Measurements from ENCODE around the gene SLC1A3.

SLC1A3 gene

GRCh38 chr5:36590513-36591286, 15.7 kb upstream of the SLC1A3 start:
- no peaks in the 10 kb centered on the region for H3K79me2 ChIP-seq (ENCODE audit: low read length)
- no peak overlapping the region for H3K9ac ChIP-seq (ENCODE audit: low read length)
- H3K4me2 ChIP-seq (ENCODE audit: low read depth, low read length) = no peak overlapping the region
- no peaks in the 10 kb centered on the region for H3K4me1 ChIP-seq (ENCODE audit: low read length)
- no peaks in the 10 kb centered on the region for H3K27me3 ChIP-seq (replicated peaks; ENCODE audit: insufficient read depth, low read length)
- H3K9me3 ChIP-seq (replicated peaks; ENCODE audit: insufficient read depth, low read length) = no peaks in the 10 kb centered on the region
- DNase-seq = no peak
- no peak overlapping the region for H3K27ac ChIP-seq (ENCODE audit: low read length)
- no peak overlapping the region for H3K4me3 ChIP-seq (ENCODE audit: low read length)
- no peaks in the 10 kb centered on the region for H3K9me2 ChIP-seq (replicated peaks; ENCODE audit: insufficient read depth, low read length)
- no peaks in the 10 kb centered on the region for H3F3A ChIP-seq (ENCODE audit: insufficient read depth, low read length)
- TF ChIP-seq EZH2 (optimal IDR thresholded peaks at IDR 0.05; ENCODE audit: low read depth, low read length) (no peak), EZH2phosphoT487 (IDR thresholded peaks at IDR 0.05; ENCODE audit: low read length) (no peak)
- TF ChIP-seq, protein P1, sequence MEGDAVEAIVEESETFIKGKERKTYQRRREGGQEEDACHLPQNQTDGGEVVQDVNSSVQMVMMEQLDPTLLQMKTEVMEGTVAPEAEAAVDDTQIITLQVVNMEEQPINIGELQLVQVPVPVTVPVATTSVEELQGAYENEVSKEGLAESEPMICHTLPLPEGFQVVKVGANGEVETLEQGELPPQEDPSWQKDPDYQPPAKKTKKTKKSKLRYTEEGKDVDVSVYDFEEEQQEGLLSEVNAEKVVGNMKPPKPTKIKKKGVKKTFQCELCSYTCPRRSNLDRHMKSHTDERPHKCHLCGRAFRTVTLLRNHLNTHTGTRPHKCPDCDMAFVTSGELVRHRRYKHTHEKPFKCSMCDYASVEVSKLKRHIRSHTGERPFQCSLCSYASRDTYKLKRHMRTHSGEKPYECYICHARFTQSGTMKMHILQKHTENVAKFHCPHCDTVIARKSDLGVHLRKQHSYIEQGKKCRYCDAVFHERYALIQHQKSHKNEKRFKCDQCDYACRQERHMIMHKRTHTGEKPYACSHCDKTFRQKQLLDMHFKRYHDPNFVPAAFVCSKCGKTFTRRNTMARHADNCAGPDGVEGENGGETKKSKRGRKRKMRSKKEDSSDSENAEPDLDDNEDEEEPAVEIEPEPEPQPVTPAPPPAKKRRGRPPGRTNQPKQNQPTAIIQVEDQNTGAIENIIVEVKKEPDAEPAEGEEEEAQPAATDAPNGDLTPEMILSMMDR (IDR thresholded peaks at IDR 0.05; ENCODE audit: low read length) = no peak
- H2AFZ ChIP-seq (ENCODE audit: low read length) = no peak overlapping the region
- H4K20me1 ChIP-seq (ENCODE audit: insufficient read depth, low read length) = no peaks in the 10 kb centered on the region
- no peaks in the 10 kb centered on the region for H3K36me3 ChIP-seq (replicated peaks; ENCODE audit: insufficient read depth, low read length)

GRCh38 chr5:36593867-36594266, 12.5 kb upstream of the SLC1A3 start:
- Histone ChIP-seq H3K4me2 (ENCODE audit: low read depth, low read length) (no peak overlapping the region), H3K9me2 (replicated peaks; ENCODE audit: insufficient read depth, low read length) (no peaks in the 10 kb centered on the region), H3K27ac (ENCODE audit: low read length) (no peak overlapping the region), H3K4me3 (ENCODE audit: low read length) (no peak overlapping the region), H3K9me3 (replicated peaks; ENCODE audit: insufficient read depth, low read length) (no peaks in the 10 kb centered on the region), H3F3A (ENCODE audit: insufficient read depth, low read length) (no peaks in the 10 kb centered on the region), H3K79me2 (ENCODE audit: low read length) (no peaks in the 10 kb centered on the region), H4K20me1 (ENCODE audit: insufficient read depth, low read length) (no peaks in the 10 kb centered on the region), H3K4me1 (ENCODE audit: low read length) (no peaks in the 10 kb centered on the region), H3K9ac (ENCODE audit: low read length) (no peak overlapping the region), H3K36me3 (replicated peaks; ENCODE audit: insufficient read depth, low read length) (no peaks in the 10 kb centered on the region), H3K27me3 (replicated peaks; ENCODE audit: insufficient read depth, low read length) (no peaks in the 10 kb centered on the region), H2AFZ (ENCODE audit: low read length) (no peak overlapping the region)
- DNase-seq = no peak
- no peak for TF ChIP-seq EZH2 (optimal IDR thresholded peaks at IDR 0.05; ENCODE audit: low read depth, low read length)

DNA sequence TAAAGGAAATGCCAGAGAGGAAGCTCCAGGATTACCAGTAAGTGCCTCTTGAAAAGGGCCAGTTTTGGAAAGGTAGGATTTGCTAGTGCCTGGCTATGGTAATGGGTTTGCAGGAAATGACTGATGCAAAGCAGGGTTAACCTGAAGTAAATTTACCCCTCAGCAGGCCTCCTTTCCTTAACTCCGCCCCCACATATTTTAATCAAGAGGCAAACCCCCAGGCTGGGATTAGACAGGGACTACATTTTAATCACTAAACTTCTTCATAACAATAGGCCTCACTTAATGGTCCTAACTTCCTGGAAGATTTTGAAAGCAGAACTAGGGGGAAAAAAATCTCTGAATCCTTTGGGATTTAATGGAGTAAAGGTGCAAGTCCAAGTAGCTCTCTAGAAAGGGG, 10.2 kb upstream of the SLC1A3 start:
- no peaks in the 10 kb centered on the region for H3K79me2 ChIP-seq (ENCODE audit: low read length)
- H3K4me2 ChIP-seq (ENCODE audit: low read depth, low read length) = no peak overlapping the region
- H3K27me3 ChIP-seq (replicated peaks; ENCODE audit: insufficient read depth, low read length) = no peaks in the 10 kb centered on the region
- TF ChIP-seq EZH2 (optimal IDR thresholded peaks at IDR 0.05; ENCODE audit: low read depth, low read length) (no peak), EZH2phosphoT487 (IDR thresholded peaks at IDR 0.05; ENCODE audit: low read length) (no peak)
- TF ChIP-seq, protein P1 (IDR thresholded peaks at IDR 0.05; ENCODE audit: low read length) = no peak
- H3K4me3 ChIP-seq (ENCODE audit: low read length) = no peak overlapping the region
- H4K20me1 ChIP-seq (ENCODE audit: insufficient read depth, low read length) = no peaks in the 10 kb centered on the region
- no peak overlapping the region for H3K9ac ChIP-seq (ENCODE audit: low read length)
- DNase-seq = no peak
- H3K9me2 ChIP-seq (replicated peaks; ENCODE audit: insufficient read depth, low read length) = no peaks in the 10 kb centered on the region
- no peaks in the 10 kb centered on the region for H3K9me3 ChIP-seq (replicated peaks; ENCODE audit: insufficient read depth, low read length)
- no peak overlapping the region for H2AFZ ChIP-seq (ENCODE audit: low read length)
- no peaks in the 10 kb centered on the region for H3K36me3 ChIP-seq (replicated peaks; ENCODE audit: insufficient read depth, low read length)
- H3K4me1 ChIP-seq (ENCODE audit: low read length) = no peaks in the 10 kb centered on the region
- no peaks in the 10 kb centered on the region for H3F3A ChIP-seq (ENCODE audit: insufficient read depth, low read length)
- H3K27ac ChIP-seq (ENCODE audit: low read length) = no peak overlapping the region

- H3K9me3 ChIP-seq (replicated peaks; ENCODE audit: insufficient read depth, low read length) = no peaks in the 10 kb centered on the region
- H3F3A ChIP-seq (ENCODE audit: insufficient read depth, low read length) = no peaks in the 10 kb centered on the region
- no peak overlapping the region for H2AFZ ChIP-seq (ENCODE audit: low read length)
- H4K20me1 ChIP-seq (ENCODE audit: insufficient read depth, low read length) = no peaks in the 10 kb centered on the region
- H3K9me2 ChIP-seq (replicated peaks; ENCODE audit: insufficient read depth, low read length) = no peaks in the 10 kb centered on the region
- no peaks in the 10 kb centered on the region for H3K36me3 ChIP-seq (replicated peaks; ENCODE audit: insufficient read depth, low read length)
- no peak overlapping the region for H3K4me2 ChIP-seq (ENCODE audit: low read depth, low read length)
- no peaks in the 10 kb centered on the region for H3K27me3 ChIP-seq (replicated peaks; ENCODE audit: insufficient read depth, low read length)
- H3K79me2 ChIP-seq (ENCODE audit: low read length) = no peaks in the 10 kb centered on the region
- no peak overlapping the region for H3K27ac ChIP-seq (ENCODE audit: low read length)
- no peak for TF ChIP-seq EZH2phosphoT487 (IDR thresholded peaks at IDR 0.05; ENCODE audit: low read length)
- TF ChIP-seq, protein P1 (IDR thresholded peaks at IDR 0.05; ENCODE audit: low read length) = no peak
- no peak for TF ChIP-seq EZH2 (optimal IDR thresholded peaks at IDR 0.05; ENCODE audit: low read depth, low read length)
- no peak overlapping the region for H3K4me3 ChIP-seq (ENCODE audit: low read length)
- no peaks in the 10 kb centered on the region for H3K4me1 ChIP-seq (ENCODE audit: low read length)
- no peak for DNase-seq
- no peak overlapping the region for H3K9ac ChIP-seq (ENCODE audit: low read length)
Measured at GRCh38 chr5:36596756-36597155, 9.7 kb upstream of the SLC1A3 start.
